ENCODE measurements around the gene CEP192. TPM values are rescaled to one million over a fixed set of nuclear protein-coding genes. Genes with fewer than 3 reads are reported as not detected.

Gene CEP192
- total RNA-seq, 3 donors from 2014 or later (not counting 1 experiment from before 2014, with no cell fraction given), result 41.3 to 47.9 (median 43.4) TPM

DNA sequence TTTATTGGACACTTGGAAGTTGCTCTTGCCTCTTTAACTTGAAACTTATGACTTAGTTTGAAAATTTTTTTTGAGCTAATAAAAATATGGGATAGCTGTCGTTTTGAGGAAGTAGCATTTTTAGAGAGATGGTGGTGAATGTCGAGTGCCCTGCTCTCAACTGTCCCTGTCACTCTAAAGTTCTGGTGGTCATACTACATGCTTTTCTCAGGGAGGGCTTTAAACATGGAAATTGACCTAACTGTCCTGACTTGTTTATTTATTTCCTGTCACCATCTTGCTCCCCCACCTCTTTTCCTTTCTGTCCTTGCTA is 16.0 kb downstream of the CEP192 start:
- intact Hi-C loops (cut with micrococcal nuclease), result no loop called here
- Mint-ChIP-seq H3K27ac (peak overlapping the region; percentile 7 to 15), H3K27me3 (ENCODE audit: low read depth in 2 of 2) (no peaks in the 10 kb centered on the region), H3K4me1 (peaks cover 12 to 23% of the 10 kb centered on the region in 2 donors), H3K4me3 (no peak overlapping the region), H3K36me3 (no peaks in the 10 kb centered on the region), H3K9me3 (no peaks in the 10 kb centered on the region)
- Histone ChIP-seq H3K27me3 (ENCODE audit: control insufficient read depth, insufficient read depth, low read length) (no peaks in the 10 kb centered on the region), H3K36me3 (ENCODE audit: control insufficient read depth, insufficient read depth, low read length) (peaks cover 48% of the 10 kb centered on the region), H3K27ac (ENCODE audit: low read length) (no peak overlapping the region), H3K4me3 (ENCODE audit: low read length) (no peak overlapping the region), H3K9me3 (ENCODE audit: control insufficient read depth, insufficient read depth, low read length) (no peaks in the 10 kb centered on the region), H3K4me1 (ENCODE audit: control insufficient read depth, insufficient read depth, low read length) (no peaks in the 10 kb centered on the region)
- 16% methylated on average over 2 of the region's 2 CpGs for WGBS (ENCODE audit: insufficient coverage)
- ATAC-seq (no peak), DNase-seq (no peak)
- TF ChIP-seq, protein P1, sequence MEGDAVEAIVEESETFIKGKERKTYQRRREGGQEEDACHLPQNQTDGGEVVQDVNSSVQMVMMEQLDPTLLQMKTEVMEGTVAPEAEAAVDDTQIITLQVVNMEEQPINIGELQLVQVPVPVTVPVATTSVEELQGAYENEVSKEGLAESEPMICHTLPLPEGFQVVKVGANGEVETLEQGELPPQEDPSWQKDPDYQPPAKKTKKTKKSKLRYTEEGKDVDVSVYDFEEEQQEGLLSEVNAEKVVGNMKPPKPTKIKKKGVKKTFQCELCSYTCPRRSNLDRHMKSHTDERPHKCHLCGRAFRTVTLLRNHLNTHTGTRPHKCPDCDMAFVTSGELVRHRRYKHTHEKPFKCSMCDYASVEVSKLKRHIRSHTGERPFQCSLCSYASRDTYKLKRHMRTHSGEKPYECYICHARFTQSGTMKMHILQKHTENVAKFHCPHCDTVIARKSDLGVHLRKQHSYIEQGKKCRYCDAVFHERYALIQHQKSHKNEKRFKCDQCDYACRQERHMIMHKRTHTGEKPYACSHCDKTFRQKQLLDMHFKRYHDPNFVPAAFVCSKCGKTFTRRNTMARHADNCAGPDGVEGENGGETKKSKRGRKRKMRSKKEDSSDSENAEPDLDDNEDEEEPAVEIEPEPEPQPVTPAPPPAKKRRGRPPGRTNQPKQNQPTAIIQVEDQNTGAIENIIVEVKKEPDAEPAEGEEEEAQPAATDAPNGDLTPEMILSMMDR (IDR thresholded peaks at IDR 0.05), result no peak

DNA sequence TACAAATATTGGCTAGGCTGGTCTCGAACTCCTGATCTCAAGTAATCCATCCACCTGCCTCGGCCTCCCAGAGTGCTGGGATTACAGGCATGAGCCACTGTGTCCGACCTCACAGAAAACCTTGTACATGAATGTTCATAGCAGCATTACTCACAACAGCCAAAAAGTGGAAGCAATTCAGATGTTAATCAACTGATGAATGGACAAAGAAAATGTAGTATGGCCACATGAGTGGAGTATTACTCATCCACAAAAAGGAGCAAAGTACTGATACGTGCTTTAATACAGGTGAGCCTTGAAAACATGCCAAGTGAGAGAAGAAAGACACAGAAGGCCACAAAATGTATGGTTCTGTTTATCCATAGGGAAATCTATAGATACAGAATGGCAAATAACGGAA is 20.6 kb downstream of the CEP192 start:
- peaks cover 70% of the 10 kb centered on the region for H3K36me3 ChIP-seq (ENCODE audit: control insufficient read depth, insufficient read depth, low read length)
- Mint-ChIP-seq H3K27ac (no peak overlapping the region), H3K36me3 (peaks cover 8% of the 10 kb centered on the region), H3K27me3 (ENCODE audit: low read depth in 2 of 2) (no peaks in the 10 kb centered on the region), H3K9me3 (no peaks in the 10 kb centered on the region), H3K4me1 (peaks cover 7 to 11% of the 10 kb centered on the region in 2 donors), H3K4me3 (no peak overlapping the region)
- no peaks in the 10 kb centered on the region for H3K4me1 ChIP-seq (ENCODE audit: control insufficient read depth, insufficient read depth, low read length)
- no peaks in the 10 kb centered on the region for H3K9me3 ChIP-seq (ENCODE audit: control insufficient read depth, insufficient read depth, low read length)
- ATAC-seq (no peak), DNase-seq (no peak)
- no peak overlapping the region for H3K27ac ChIP-seq (ENCODE audit: low read length)
- H3K4me3 ChIP-seq (ENCODE audit: low read length), result no peak overlapping the region
- no peaks in the 10 kb centered on the region for H3K27me3 ChIP-seq (ENCODE audit: control insufficient read depth, insufficient read depth, low read length)
- WGBS (ENCODE audit: insufficient coverage), result 97% methylated on average over 5 of the region's 5 CpGs
- TF ChIP-seq, protein P1 (IDR thresholded peaks at IDR 0.05), result no peak
- intact Hi-C loops (cut with micrococcal nuclease), result no loop called here

DNA sequence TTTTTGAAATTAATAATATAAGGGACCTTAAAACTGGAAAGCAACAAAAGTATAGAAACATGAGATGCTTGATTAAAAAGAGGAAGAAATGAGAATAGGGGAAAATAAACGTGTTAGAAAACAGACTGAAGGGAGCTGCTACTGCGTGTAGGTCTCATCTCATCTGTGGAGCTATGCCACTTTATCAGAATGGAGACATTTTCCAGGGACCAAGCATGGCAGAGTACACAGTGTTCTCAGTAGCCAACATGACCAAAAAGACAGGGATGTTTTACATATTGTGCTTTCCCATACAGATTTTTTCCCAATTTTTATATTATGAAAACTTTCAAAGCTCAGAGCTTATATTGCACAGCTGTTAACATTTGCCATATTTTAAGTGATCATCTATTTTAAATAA is 23.1 kb downstream of the CEP192 start:
- H3K4me3 ChIP-seq (ENCODE audit: low read length), result no peak overlapping the region
- Mint-ChIP-seq H3K4me1 (no peaks in the 10 kb centered on the region), H3K9me3 (no peaks in the 10 kb centered on the region), H3K36me3 (peaks cover 17% of the 10 kb centered on the region), H3K4me3 (no peak overlapping the region), H3K27ac (no peak overlapping the region), H3K27me3 (ENCODE audit: low read depth in 2 of 2) (no peaks in the 10 kb centered on the region)
- H3K27ac ChIP-seq (ENCODE audit: low read length), result no peak overlapping the region
- ATAC-seq (no peak), DNase-seq (no peak)
- H3K27me3 ChIP-seq (ENCODE audit: control insufficient read depth, insufficient read depth, low read length), result no peaks in the 10 kb centered on the region
- H3K9me3 ChIP-seq (ENCODE audit: control insufficient read depth, insufficient read depth, low read length), result no peaks in the 10 kb centered on the region
- 97% methylated on average over 2 of the region's 2 CpGs for WGBS (ENCODE audit: insufficient coverage)
- H3K36me3 ChIP-seq (ENCODE audit: control insufficient read depth, insufficient read depth, low read length), result peaks cover 80% of the 10 kb centered on the region
- TF ChIP-seq, protein P1 (IDR thresholded peaks at IDR 0.05), result no peak
- intact Hi-C loops (cut with micrococcal nuclease), result no loop called here
- no peaks in the 10 kb centered on the region for H3K4me1 ChIP-seq (ENCODE audit: control insufficient read depth, insufficient read depth, low read length)

DNA sequence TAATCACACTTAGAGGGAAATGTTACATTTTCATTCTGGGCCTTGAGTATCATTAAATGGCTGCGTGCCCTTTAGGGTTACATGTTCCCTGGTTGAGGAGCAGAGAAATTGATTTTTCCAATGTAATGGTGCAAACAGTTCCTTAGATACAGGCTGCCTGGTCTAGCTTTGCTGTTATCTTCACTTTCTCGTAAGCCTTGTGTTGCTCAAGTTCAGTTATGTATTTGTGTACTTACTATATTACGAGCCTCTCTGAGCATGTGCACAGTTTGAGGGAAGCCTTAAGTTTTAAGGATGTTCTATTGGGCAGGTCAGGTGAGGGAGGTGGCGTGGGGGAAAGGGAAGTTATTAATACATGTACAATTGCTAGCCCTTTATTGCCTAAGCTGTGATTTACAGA is 23.7 kb downstream of the CEP192 start:
- H3K27me3 ChIP-seq (ENCODE audit: control insufficient read depth, insufficient read depth, low read length), result no peaks in the 10 kb centered on the region
- Mint-ChIP-seq H3K36me3 (peaks cover 18% of the 10 kb centered on the region), H3K4me3 (no peak overlapping the region), H3K9me3 (no peaks in the 10 kb centered on the region), H3K27ac (no peak overlapping the region), H3K27me3 (ENCODE audit: low read depth in 2 of 2) (no peaks in the 10 kb centered on the region), H3K4me1 (peaks cover 0 to under 1% of the 10 kb centered on the region in 2 donors)
- no peak overlapping the region for H3K27ac ChIP-seq (ENCODE audit: low read length)
- TF ChIP-seq, protein P1 (IDR thresholded peaks at IDR 0.05), result no peak
- no peaks in the 10 kb centered on the region for H3K4me1 ChIP-seq (ENCODE audit: control insufficient read depth, insufficient read depth, low read length)
- H3K36me3 ChIP-seq (ENCODE audit: control insufficient read depth, insufficient read depth, low read length), result peaks cover 77% of the 10 kb centered on the region
- WGBS (ENCODE audit: insufficient coverage), result 73% methylated on average over 4 of the region's 4 CpGs
- no peak overlapping the region for H3K4me3 ChIP-seq (ENCODE audit: low read length)
- H3K9me3 ChIP-seq (ENCODE audit: control insufficient read depth, insufficient read depth, low read length), result no peaks in the 10 kb centered on the region
- ATAC-seq (no peak), DNase-seq (no peak)
- intact Hi-C loops (cut with micrococcal nuclease), result no loop called here
